ENCODE data around the gene ARHGEF37.

- TF ChIP-seq, protein P1, sequence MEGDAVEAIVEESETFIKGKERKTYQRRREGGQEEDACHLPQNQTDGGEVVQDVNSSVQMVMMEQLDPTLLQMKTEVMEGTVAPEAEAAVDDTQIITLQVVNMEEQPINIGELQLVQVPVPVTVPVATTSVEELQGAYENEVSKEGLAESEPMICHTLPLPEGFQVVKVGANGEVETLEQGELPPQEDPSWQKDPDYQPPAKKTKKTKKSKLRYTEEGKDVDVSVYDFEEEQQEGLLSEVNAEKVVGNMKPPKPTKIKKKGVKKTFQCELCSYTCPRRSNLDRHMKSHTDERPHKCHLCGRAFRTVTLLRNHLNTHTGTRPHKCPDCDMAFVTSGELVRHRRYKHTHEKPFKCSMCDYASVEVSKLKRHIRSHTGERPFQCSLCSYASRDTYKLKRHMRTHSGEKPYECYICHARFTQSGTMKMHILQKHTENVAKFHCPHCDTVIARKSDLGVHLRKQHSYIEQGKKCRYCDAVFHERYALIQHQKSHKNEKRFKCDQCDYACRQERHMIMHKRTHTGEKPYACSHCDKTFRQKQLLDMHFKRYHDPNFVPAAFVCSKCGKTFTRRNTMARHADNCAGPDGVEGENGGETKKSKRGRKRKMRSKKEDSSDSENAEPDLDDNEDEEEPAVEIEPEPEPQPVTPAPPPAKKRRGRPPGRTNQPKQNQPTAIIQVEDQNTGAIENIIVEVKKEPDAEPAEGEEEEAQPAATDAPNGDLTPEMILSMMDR (IDR thresholded peaks at IDR 0.05; ENCODE audit: low read depth, low read length): no peak
- TF ChIP-seq EZH2phosphoT487 (IDR thresholded peaks at IDR 0.05; ENCODE audit: low read depth): no peak
Measured at GRCh38 chr5:149672701-149673476, 91.6 kb downstream of the ARHGEF37 start.
